Measurements from ENCODE around the gene TEX35.

Gene TEX35

DNA sequence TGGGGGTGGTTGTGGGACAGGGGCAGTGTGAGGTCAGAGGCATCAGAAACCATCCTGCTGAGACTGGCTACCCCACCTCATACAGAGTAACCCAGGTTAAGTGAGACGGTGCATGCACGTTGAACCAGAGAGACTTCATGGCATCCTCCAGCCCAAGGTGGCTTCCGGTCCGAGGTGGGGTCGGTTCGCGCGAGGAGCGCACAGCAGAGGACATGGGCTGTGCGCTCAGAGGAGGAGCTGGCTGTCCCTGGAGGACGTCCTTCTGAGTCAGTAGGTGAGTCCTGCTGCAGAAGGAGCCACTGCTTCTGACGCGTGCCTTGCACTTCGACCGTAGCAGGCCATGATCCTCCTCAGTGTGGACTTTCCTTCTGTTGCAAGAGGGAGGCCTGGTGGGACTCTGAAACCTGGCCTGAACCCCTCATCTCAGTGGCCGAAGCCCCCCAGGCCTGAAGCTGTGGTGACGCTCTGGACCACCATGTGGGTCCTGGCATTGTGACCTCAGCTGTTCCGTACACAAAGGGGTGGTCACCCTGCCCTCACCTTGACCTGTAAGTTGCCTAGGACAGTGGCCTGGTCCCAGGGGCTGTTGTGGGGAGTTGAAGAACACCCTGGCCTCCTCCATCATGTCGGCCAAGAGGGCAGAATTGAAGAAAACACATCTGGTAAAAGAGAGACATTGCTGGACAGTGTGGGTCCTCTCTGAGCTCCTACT, at the start of gene TEX35:
TEX35 (plus strand) TSS at position 544 of the 712 bp plus-strand sequence; CDS start at position 624, 80 bp downstream.
- Histone ChIP-seq H3K36me3 (no peaks in the 10 kb centered on the region), H3K27ac (no peak within 1 kb of the TSS), H3K27me3 (no peaks in the 10 kb centered on the region), H3K4me3 (no peak within 1 kb of the TSS), H3K4me1 (no peaks in the 10 kb centered on the region), H3K9me3 (no peaks in the 10 kb centered on the region)
- DNase-seq: no peak
- intact Hi-C loops (cut with DNase I; ENCODE audit: low total_unique reads): no loop called here
- TF ChIP-seq, protein P1, sequence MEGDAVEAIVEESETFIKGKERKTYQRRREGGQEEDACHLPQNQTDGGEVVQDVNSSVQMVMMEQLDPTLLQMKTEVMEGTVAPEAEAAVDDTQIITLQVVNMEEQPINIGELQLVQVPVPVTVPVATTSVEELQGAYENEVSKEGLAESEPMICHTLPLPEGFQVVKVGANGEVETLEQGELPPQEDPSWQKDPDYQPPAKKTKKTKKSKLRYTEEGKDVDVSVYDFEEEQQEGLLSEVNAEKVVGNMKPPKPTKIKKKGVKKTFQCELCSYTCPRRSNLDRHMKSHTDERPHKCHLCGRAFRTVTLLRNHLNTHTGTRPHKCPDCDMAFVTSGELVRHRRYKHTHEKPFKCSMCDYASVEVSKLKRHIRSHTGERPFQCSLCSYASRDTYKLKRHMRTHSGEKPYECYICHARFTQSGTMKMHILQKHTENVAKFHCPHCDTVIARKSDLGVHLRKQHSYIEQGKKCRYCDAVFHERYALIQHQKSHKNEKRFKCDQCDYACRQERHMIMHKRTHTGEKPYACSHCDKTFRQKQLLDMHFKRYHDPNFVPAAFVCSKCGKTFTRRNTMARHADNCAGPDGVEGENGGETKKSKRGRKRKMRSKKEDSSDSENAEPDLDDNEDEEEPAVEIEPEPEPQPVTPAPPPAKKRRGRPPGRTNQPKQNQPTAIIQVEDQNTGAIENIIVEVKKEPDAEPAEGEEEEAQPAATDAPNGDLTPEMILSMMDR (IDR thresholded peaks at IDR 0.05): no peak

DNA sequence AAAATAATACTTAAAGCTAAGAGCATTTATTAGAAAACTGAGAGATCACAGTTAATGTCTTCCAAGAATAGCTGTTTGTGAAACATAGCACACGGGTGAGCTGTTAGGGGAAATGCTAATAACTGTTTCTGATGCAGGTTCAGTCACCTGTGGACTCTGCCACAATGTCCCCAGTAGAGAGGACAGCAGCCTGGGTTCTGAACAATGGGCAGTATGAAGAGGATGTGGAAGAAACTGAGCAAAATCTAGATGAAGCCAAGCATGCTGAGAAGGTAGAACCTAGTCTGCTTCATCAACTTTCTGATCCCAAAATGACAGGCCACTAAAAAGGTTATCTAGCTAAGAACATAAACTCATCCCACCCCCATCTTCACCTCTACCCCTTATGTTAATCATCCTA, 48.8 kb upstream of the TEX35 start:
- no peak overlapping the region for H3K4me3 ChIP-seq
- no peak for DNase-seq
- TF ChIP-seq, protein P1 (IDR thresholded peaks at IDR 0.05): no peak
- no peak overlapping the region for H3K27ac ChIP-seq
- H3K36me3 ChIP-seq: peaks cover 32 to 35% (median 34%) of the 10 kb centered on the region in 3 donors
- intact Hi-C loops (cut with DNase I; ENCODE audit: low total_unique reads): no loop called here
- H3K9me3 ChIP-seq: no peaks in the 10 kb centered on the region
- H3K27me3 ChIP-seq: no peaks in the 10 kb centered on the region
- H3K4me1 ChIP-seq: peaks cover 0 to 20% (median 6%) of the 10 kb centered on the region in 4 donors

DNA sequence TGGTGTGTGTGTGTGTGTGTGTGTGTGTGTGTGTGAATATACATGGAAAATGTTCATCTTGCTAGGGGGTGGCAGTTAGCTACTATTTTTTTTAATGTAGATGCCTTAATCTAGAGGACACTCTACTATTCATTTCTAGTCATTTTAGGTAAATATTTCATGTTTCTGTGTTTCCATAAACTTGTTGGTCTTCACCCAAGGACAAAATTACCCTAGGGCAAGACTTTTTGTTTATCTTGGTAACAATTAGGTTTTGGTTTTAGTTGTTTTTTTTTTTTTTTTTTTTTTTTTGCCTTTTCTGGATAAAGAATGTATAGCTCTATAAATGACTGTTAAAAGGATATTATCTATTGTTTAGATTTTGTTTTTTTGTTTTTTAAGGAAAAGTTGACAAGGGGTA, 48.3 kb upstream of the TEX35 start:
- H3K36me3 ChIP-seq: peaks cover 36 to 38% (median 38%) of the 10 kb centered on the region in 3 donors
- no peak overlapping the region for H3K27ac ChIP-seq
- no peak for DNase-seq
- TF ChIP-seq, protein P1 (IDR thresholded peaks at IDR 0.05): no peak
- no peaks in the 10 kb centered on the region for H3K9me3 ChIP-seq
- intact Hi-C loops (cut with DNase I; ENCODE audit: low total_unique reads): no loop called here
- peaks cover 0 to 20% (median 6%) of the 10 kb centered on the region in 4 donors for H3K4me1 ChIP-seq
- no peaks in the 10 kb centered on the region for H3K27me3 ChIP-seq
- no peak overlapping the region for H3K4me3 ChIP-seq

DNA sequence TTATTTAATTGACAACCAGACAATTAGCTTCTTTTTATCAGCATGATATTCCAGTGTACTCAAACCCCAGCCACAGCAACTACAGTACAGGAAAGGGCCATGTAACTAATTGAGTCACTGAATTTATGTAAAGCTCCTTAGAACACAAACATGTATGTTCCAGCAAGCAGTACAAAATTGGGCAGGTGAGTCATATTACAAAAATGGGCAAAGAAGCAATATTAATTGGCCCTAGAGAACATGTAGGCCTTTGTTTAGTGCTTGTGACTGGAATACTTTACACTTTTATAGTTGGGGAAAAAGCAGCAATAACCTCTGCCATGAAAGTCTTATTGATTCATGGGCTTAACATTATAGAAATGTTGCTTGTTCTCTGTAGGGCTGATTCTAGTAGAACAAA, 47.9 kb upstream of the TEX35 start:
- intact Hi-C loops (cut with DNase I; ENCODE audit: low total_unique reads): no loop called here
- TF ChIP-seq, protein P1 (IDR thresholded peaks at IDR 0.05): no peak
- H3K4me3 ChIP-seq: no peak overlapping the region
- no peak overlapping the region for H3K27ac ChIP-seq
- no peaks in the 10 kb centered on the region for H3K27me3 ChIP-seq
- H3K4me1 ChIP-seq: peaks cover 0 to 20% (median 6%) of the 10 kb centered on the region in 4 donors
- peaks cover 37 to 42% (median 42%) of the 10 kb centered on the region in 3 donors for H3K36me3 ChIP-seq
- no peaks in the 10 kb centered on the region for H3K9me3 ChIP-seq
- DNase-seq: no peak

DNA sequence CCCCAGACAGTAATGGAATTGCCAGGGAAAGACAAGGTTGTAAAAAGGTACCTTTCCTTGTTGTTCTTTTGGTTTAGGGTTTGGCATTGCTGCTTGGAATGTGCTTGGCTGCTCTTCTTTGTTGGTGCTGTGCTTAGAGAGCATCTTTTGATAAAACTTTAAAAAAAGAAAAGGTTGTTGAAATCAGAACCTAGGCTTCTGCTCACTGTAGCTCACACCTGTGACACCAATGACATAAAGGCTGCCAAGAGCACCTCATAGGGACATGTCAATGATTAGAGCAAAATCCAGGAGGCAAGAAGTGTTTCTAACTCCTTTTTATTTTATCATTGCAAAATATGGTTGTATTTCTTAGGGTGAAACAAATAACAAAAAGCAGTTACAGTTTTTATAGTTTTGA, 45.1 kb upstream of the TEX35 start:
- H3K36me3 ChIP-seq: peaks cover 54 to 59% (median 56%) of the 10 kb centered on the region in 3 donors
- H3K9me3 ChIP-seq: no peaks in the 10 kb centered on the region
- TF ChIP-seq, protein P1 (IDR thresholded peaks at IDR 0.05): no peak
- intact Hi-C loops (cut with DNase I; ENCODE audit: low total_unique reads): no loop called here
- no peak for DNase-seq
- H3K27ac ChIP-seq: no peak overlapping the region
- peaks cover 0 to 20% (median 6%) of the 10 kb centered on the region in 4 donors for H3K4me1 ChIP-seq
- H3K4me3 ChIP-seq: no peak overlapping the region
- H3K27me3 ChIP-seq: no peaks in the 10 kb centered on the region
